Activated CD8-positive, alpha-beta T cell treated with anti-CD3 and anti-CD28 coated beads for 36 hours (primary cell): ENCODE measurements around the gene SMG1. TPM values are rescaled to one million over a fixed set of nuclear protein-coding genes. Genes with fewer than 3 reads are reported as not detected.

Experiments used
- ATAC-seq: fragments of 200-7000 bp; cut with Tn5 transposase; one replicate; pipeline ENCODE4 v1.10.0; 2021; ENCODE audit warnings: mild to moderate bottlenecking, moderate library complexity
- CTCF ChIA-PET: fragments of 350-600 bp; sonication (Branson Sonifier 250); formaldehyde crosslinking; loops from one replicate; lab custom pipeline; 2021; ENCODE audit warnings: antibody characterized with exemption; lab: Charles Lee
- POLR2A ChIA-PET: fragments of 350-600 bp; sonication (Branson Sonifier 250); formaldehyde crosslinking; loops from one replicate; lab custom pipeline; 2021; ENCODE audit warnings: antibody characterized with exemption; lab: Charles Lee
- DNase-seq: peaks from one replicate; pipeline ENCODE4 v3.0.0-alpha.2; 2020
- H3K27ac Mint-ChIP-seq: one replicate; pipeline ENCODE4 v1.8.0; 2021; ENCODE audit warnings: mild to moderate bottlenecking, mixed read lengths
- H3K27me3 Mint-ChIP-seq: one replicate; pipeline ENCODE4 v1.8.0; 2021; ENCODE audit warnings: mixed read lengths
- H3K36me3 Mint-ChIP-seq: one replicate; pipeline ENCODE4 v1.8.0; 2021; ENCODE audit warnings: low read depth, mixed read lengths
- H3K4me1 Mint-ChIP-seq: one replicate; pipeline ENCODE4 v1.8.0; 2021; ENCODE audit warnings: low read depth, mixed read lengths
- H3K4me3 Mint-ChIP-seq: one replicate; pipeline ENCODE4 v1.8.0; 2021; ENCODE audit warnings: mild to moderate bottlenecking, moderate library complexity, mixed read lengths
- H3K9me3 Mint-ChIP-seq: one replicate; pipeline ENCODE4 v1.8.0; 2021; ENCODE audit warnings: mixed read lengths
- intact Hi-C: fragments of 100-400 bp; cut with micrococcal nuclease; formaldehyde crosslinking; loops from one replicate; pipeline ENCODE4 v1.10.0; 2022
- total RNA-seq, 2 experiments: library from RNA; stranded (reverse); gene quantifications; one replicate each; pipeline ENCODE4 v1.2.3, GENCODE V29; 2021
- TF ChIP-seq, protein P1 (sequence below): fragments of 200-600 bp; IDR thresholded peaks from one replicate; pipeline ENCODE4 v1.8.0; 2022; ENCODE audit warnings: antibody characterized with exemption, mild to moderate bottlenecking

The SMG1 gene
- total RNA-seq, 2 experiments from 2014 or later, result 103 to 108 TPM

GRCh38 chr16:18800293-18800692 is 125.9 kb downstream of the SMG1 start:
- Mint-ChIP-seq H3K4me1 (peaks cover 52% of the 10 kb centered on the region), H3K27ac (peak overlapping the region; percentile 95), H3K9me3 (no peaks in the 10 kb centered on the region), H3K27me3 (no peaks in the 10 kb centered on the region), H3K36me3 (peaks cover 54% of the 10 kb centered on the region), H3K4me3 (peak overlapping the region; percentile 98)
- ATAC-seq (no peak), DNase-seq (no peak)
- intact Hi-C loops, result no loop called here
- TF ChIP-seq, protein P1, sequence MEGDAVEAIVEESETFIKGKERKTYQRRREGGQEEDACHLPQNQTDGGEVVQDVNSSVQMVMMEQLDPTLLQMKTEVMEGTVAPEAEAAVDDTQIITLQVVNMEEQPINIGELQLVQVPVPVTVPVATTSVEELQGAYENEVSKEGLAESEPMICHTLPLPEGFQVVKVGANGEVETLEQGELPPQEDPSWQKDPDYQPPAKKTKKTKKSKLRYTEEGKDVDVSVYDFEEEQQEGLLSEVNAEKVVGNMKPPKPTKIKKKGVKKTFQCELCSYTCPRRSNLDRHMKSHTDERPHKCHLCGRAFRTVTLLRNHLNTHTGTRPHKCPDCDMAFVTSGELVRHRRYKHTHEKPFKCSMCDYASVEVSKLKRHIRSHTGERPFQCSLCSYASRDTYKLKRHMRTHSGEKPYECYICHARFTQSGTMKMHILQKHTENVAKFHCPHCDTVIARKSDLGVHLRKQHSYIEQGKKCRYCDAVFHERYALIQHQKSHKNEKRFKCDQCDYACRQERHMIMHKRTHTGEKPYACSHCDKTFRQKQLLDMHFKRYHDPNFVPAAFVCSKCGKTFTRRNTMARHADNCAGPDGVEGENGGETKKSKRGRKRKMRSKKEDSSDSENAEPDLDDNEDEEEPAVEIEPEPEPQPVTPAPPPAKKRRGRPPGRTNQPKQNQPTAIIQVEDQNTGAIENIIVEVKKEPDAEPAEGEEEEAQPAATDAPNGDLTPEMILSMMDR, result no peak
- POLR2A ChIA-PET, result interaction anchor here (1.8 to 9.0 kb wide), 3 partner anchors 12 to 36 kb away, joined by 4 to 210 read pairs (median 12); partner anchors contain the start of gene RPS15A
- CTCF ChIA-PET, result interaction anchor here (1.4 to 6.5 kb wide), 3 partner anchors 8 to 168 kb away, joined by 3 to 51 read pairs (median 24); partner anchors contain the start of gene RPS15A

DNA sequence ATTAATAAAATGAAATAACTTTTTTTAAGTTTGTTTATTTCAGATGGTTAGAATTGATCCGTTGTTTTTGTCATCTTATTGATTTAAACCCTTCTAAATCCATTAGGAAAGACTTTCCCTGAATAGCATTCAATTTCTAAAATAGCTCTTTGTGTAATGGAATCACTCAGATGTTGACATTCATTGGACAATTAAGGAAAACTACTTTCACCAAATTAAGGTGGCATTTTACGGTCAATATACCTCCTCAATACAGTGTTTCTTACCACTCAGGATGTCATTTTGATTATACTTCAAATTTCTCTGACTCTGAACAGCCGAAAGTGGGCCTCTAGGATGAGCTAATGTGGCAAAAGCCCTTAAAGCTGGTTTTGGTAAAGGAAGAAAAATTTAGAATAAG is 126.7 kb downstream of the SMG1 start:
- Mint-ChIP-seq H3K4me1 (peaks cover 46% of the 10 kb centered on the region), H3K9me3 (no peaks in the 10 kb centered on the region), H3K4me3 (peak overlapping the region; percentile 98), H3K36me3 (peaks cover 56% of the 10 kb centered on the region), H3K27me3 (no peaks in the 10 kb centered on the region), H3K27ac (peak overlapping the region; percentile 57)
- TF ChIP-seq, protein P1, result no peak
- DNase-seq (no peak), ATAC-seq (no peak)
- ChIA-PET CTCF (interaction anchor here (1.4 to 6.5 kb wide), 3 partner anchors 7 to 169 kb away, joined by 3 to 51 read pairs (median 24); partner anchors contain the start of gene RPS15A), POLR2A (interaction anchor here (1.0 to 9.0 kb wide), 5 partner anchors 12 to 37 kb away, joined by 3 to 210 read pairs (median 5); partner anchors contain the start of gene RPS15A)
- intact Hi-C loops, result no loop called here

DNA sequence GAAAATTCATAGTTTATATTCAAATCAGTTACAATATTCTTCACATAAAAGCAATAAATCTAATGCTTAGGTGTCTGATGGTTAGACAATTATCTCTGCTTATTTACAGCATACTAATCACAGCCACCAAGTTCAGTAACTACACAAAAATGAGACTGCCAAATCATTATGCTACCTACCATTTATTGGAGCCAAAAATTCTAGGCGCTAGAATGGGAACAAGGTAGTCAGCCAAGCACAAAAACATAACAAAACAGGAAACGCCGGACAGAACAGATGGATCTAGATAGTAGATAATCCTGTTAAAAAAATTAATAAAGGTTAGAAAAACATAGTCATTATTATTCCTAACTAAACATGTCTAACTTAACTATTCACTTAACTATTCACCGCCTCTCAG is 128.5 kb downstream of the SMG1 start:
- DNase-seq, result no peak
- TF ChIP-seq, protein P1, result no peak
- ChIA-PET POLR2A (interaction anchor here (9.0 kb wide), 1 partner anchor 10 kb away, joined by 210 read pairs; the partner anchor contains the start of gene RPS15A), CTCF (no interaction called here)
- Mint-ChIP-seq H3K36me3 (peaks cover 59% of the 10 kb centered on the region), H3K4me3 (no peak overlapping the region), H3K27ac (peak overlapping the region; percentile 68), H3K27me3 (no peaks in the 10 kb centered on the region), H3K9me3 (no peaks in the 10 kb centered on the region), H3K4me1 (peaks cover 34% of the 10 kb centered on the region)
- intact Hi-C loops, result no loop called here
- ATAC-seq, result no peak

DNA sequence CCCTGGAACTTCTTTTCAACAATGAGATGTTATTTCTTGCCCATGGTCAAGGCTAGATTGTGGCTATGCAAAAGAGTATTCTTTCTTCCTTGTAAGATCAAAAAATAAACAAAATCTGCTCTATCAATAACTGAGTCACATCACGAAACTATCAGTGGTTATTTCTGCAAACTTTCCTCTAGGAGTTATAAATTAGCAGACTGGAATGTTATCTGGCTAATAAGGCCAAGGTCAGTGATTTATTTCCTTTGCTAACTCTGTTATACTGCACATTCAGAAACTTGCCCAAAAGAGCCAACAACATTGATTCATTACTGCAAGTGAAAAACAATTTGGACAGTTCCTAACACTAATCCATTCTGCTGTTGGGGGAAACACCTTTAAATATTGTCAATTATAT is 129.8 kb downstream of the SMG1 start:
- no peak for ATAC-seq
- Mint-ChIP-seq H3K4me3 (no peak overlapping the region), H3K27me3 (no peaks in the 10 kb centered on the region), H3K27ac (no peak overlapping the region), H3K4me1 (peaks cover 31% of the 10 kb centered on the region), H3K36me3 (peaks cover 58% of the 10 kb centered on the region), H3K9me3 (no peaks in the 10 kb centered on the region)
- CTCF ChIA-PET, result no interaction called here
- no peak for DNase-seq
- TF ChIP-seq, protein P1, result no peak
- POLR2A ChIA-PET, result no interaction called here
- intact Hi-C loops, result no loop called here

- H3K36me3 Mint-ChIP-seq, result peaks cover 65% of the 10 kb centered on the region
- DNase-seq (no peak), ATAC-seq (no peak)
- TF ChIP-seq, protein P1, result no peak
- ChIA-PET CTCF (interaction anchor here (3.0 kb wide), 1 partner anchor 8 kb away, joined by 24 read pairs; the partner anchor contains the start of gene ARL6IP1), POLR2A (interaction anchor here (11.1 kb wide), 1 partner anchor 9 kb away, joined by 210 read pairs; the partner anchor contains the start of gene ARL6IP1)
- H3K4me3 Mint-ChIP-seq, result no peak overlapping the region
- intact Hi-C loops, result no loop called here
- H3K27ac Mint-ChIP-seq, result no peak overlapping the region
- H3K27me3 Mint-ChIP-seq, result no peaks in the 10 kb centered on the region
- H3K9me3 Mint-ChIP-seq, result no peaks in the 10 kb centered on the region
- H3K4me1 Mint-ChIP-seq, result peaks cover 17% of the 10 kb centered on the region
These were observed 133.3 kb downstream of the SMG1 start for GRCh38 chr16:18792836-18793433.
